ENCODE data around the gene CR1L.
"Not testable (repeated sequence)": the region's sequence is repeated elsewhere in the genome, so short reads cannot be mapped to it uniquely, and the experiment has no call there.

The CR1L gene

GRCh38 chr1:207646944-207647579 lies 2.1 kb downstream of the CR1L start:
- DNase-seq = no peak

- no peak for DNase-seq
Measured at GRCh38 chr1:207647671-207648333, 2.9 kb downstream of the CR1L start.

- no peak for DNase-seq
Measured at GRCh38 chr1:207648334-207649209, 3.6 kb downstream of the CR1L start.

- no peak for DNase-seq
Measured at GRCh38 chr1:207649210-207649753, 4.3 kb downstream of the CR1L start.

- DNase-seq = no peak
Measured at GRCh38 chr1:207649865-207650580, 5.1 kb downstream of the CR1L start.

GRCh38 chr1:207651583-207651982 lies 6.7 kb downstream of the CR1L start:
- DNase-seq = no peak

GRCh38 chr1:207654320-207654719 lies 9.4 kb downstream of the CR1L start:
- no peak for DNase-seq

- no peak for DNase-seq
Measured at GRCh38 chr1:207658408-207658807, 13.5 kb downstream of the CR1L start.

GRCh38 chr1:207658904-207659485 lies 14.1 kb downstream of the CR1L start:
- DNase-seq = no peak

- no peak for DNase-seq
Measured at GRCh38 chr1:207659545-207660153, 14.7 kb downstream of the CR1L start.

GRCh38 chr1:207661420-207661819 lies 16.5 kb downstream of the CR1L start:
- DNase-seq = not testable (repeated sequence)

GRCh38 chr1:207666342-207666741 lies 21.4 kb downstream of the CR1L start:
- no peak for DNase-seq

- no peak for DNase-seq
Measured at GRCh38 chr1:207669528-207670009, 24.6 kb downstream of the CR1L start.

GRCh38 chr1:207670192-207670591 lies 25.3 kb downstream of the CR1L start:
- DNase-seq = no peak

GRCh38 chr1:207670997-207671396 lies 26.1 kb downstream of the CR1L start:
- no peak for DNase-seq

- peak; percentile 16 for DNase-seq
Measured at GRCh38 chr1:207672522-207673130, 27.7 kb downstream of the CR1L start.

- no peak for DNase-seq
Measured at GRCh38 chr1:207673399-207673798, 28.5 kb downstream of the CR1L start.

GRCh38 chr1:207676153-207676552 lies 31.2 kb downstream of the CR1L start:
- DNase-seq = no peak

GRCh38 chr1:207680590-207681388 lies 35.9 kb downstream of the CR1L start:
- DNase-seq = not testable (repeated sequence)

GRCh38 chr1:207682872-207683434 lies 38.0 kb downstream of the CR1L start:
- not testable (repeated sequence) for DNase-seq
